Astrocyte of the spinal cord (primary cell): Measurements from ENCODE around the gene SHROOM1.
"Not testable (repeated sequence)": the region's sequence is repeated elsewhere in the genome, so short reads cannot be mapped to it uniquely, and the experiment has no call there.

ENCODE experiments used
- DNase-seq: peaks from one replicate; pipeline ENCODE4 v3.0.0; 2011; ENCODE audit warnings: low read depth, low spot score
- H3K4me3 ChIP-seq: 2 replicates; pipeline ENCODE4 v1.5.1; 2011; ENCODE audit warnings: low read depth, mild to moderate bottlenecking, low read length, moderate library complexity
- in situ Hi-C: cut with HindIII; loops from 2 replicates; pipeline ENCODE4 v1.10.0; 2017; ENCODE audit warnings: low sequenced_read_pairs
- TF ChIP-seq, protein P1 (sequence below): IDR thresholded peaks from 2 replicates; pipeline ENCODE4 v1.5.1; 2012; ENCODE audit warnings: low read depth, mild to moderate bottlenecking, low read length, inconsistent platforms

The SHROOM1 gene

DNA sequence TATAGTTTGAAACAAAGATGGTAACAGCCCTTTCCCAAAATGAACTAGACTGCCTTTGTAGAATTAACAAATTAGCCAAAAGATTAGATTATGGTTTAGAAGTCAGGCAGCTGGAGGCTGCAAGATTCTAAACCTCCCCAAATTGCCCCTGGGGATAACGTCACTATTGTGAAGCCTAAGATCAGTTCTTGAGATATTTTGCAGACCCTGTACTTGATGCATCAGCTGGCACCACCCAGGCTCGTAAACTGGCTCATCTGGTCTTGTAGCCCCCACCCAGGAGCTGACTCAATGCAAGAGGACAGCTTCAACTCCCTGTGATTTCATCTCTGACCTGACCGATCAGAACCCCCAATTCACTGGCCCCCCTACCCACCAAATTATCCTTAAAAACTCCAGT lies 21.6 kb downstream of the SHROOM1 start:
- no peak overlapping the region for H3K4me3 ChIP-seq
- TF ChIP-seq, protein P1, sequence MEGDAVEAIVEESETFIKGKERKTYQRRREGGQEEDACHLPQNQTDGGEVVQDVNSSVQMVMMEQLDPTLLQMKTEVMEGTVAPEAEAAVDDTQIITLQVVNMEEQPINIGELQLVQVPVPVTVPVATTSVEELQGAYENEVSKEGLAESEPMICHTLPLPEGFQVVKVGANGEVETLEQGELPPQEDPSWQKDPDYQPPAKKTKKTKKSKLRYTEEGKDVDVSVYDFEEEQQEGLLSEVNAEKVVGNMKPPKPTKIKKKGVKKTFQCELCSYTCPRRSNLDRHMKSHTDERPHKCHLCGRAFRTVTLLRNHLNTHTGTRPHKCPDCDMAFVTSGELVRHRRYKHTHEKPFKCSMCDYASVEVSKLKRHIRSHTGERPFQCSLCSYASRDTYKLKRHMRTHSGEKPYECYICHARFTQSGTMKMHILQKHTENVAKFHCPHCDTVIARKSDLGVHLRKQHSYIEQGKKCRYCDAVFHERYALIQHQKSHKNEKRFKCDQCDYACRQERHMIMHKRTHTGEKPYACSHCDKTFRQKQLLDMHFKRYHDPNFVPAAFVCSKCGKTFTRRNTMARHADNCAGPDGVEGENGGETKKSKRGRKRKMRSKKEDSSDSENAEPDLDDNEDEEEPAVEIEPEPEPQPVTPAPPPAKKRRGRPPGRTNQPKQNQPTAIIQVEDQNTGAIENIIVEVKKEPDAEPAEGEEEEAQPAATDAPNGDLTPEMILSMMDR: no peak
- in situ Hi-C loops: no loop called here
- DNase-seq: no peak

DNA sequence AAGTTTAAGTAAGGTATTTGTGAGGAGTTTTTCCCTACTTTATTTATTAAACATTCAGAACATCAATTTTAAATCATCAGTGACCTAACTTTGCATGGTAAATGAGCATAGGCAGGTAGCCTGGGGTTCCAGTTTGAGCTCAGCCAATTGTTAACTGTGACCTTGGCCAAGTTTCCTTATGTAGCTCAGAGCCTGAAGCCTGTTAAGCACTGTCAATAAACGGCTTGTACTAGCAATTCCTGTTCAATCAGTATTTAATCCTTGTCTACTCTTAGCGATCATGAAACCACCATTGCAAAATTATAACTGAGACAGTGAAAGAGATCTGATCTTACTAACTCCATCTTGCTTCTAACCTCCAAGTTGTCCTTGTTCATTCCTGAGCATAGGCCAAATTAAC lies 22.0 kb downstream of the SHROOM1 start:
- in situ Hi-C loops: no loop called here

DNA sequence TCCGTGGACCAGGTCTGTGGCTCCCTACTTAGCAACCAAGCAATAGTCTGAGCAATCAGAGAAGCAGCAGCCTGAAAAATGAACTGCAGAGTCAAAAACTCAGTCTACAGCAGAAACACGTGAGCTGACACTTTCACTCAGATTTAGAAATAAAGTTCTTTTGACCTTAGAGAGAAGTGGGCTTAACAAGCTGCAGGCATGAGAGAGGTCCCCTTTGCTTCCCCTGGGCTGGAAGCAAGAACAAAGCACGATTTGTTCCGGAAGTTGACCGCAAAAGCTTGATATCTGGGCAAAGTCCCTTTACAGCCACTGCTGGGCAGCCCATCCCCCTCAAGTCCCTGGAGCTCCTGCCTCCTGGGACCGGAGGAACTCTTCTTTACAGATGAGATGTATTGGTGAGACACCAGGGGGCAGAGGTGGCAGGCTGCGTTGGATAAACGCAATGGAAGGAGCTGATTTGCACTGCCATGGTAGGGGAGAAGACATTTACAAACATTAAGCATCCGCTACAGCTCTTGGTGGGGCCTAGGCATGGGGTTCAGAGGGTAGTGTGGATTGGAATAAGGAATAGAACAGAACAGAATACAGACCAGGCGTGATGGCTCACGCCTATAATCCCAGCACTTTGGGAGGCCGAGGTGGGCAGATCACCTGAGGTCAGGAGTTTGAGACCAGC lies 23.1 kb downstream of the SHROOM1 start:
- in situ Hi-C loops: no loop called here
- DNase-seq: no peak
- TF ChIP-seq, protein P1: peak; percentile 14
- no peak overlapping the region for H3K4me3 ChIP-seq

More for the DNA sequence above, 22.0 kb downstream of the SHROOM1 start:
- no peak overlapping the region for H3K4me3 ChIP-seq
- TF ChIP-seq, protein P1: no peak
- no peak for DNase-seq

DNA sequence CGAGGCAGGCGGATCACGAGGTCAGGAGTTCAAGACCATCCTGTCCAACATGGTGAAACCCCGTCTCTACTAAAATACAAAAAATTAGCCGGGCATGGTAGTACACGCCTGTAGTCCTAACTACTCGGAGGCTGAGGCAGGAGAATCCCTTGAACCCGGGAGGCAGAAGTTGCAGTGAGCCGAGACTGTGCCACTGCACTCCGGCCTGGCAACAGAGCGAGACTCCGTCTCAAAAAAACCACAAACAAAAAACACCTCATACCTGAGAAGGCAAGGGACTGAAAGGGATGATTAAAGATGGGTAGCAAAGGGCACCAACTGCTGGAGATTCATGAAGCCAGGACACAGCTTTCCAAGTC lies 23.7 kb downstream of the SHROOM1 start:
- DNase-seq, H3K4me3 ChIP-seq, in situ Hi-C loops: not testable (repeated sequence)

DNA sequence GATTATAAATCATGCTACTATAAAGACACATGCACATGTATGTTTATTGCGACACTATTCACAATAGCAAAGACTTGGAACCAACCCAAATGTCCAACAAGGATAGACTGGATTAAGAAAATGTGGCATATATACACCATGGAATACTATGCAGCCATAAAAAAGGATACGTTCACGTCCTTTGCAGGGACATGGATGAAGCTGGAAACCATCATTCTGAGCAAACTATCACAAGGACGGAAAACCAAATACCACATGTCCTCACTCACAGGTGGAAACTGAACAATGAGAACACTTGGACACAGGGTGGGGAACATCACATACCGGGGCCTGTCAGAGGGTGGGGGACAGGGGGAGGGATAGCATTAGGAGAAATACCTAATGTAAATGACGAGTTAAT lies 24.6 kb downstream of the SHROOM1 start:
- DNase-seq, in situ Hi-C loops, H3K4me3 ChIP-seq: not testable (repeated sequence)

DNA sequence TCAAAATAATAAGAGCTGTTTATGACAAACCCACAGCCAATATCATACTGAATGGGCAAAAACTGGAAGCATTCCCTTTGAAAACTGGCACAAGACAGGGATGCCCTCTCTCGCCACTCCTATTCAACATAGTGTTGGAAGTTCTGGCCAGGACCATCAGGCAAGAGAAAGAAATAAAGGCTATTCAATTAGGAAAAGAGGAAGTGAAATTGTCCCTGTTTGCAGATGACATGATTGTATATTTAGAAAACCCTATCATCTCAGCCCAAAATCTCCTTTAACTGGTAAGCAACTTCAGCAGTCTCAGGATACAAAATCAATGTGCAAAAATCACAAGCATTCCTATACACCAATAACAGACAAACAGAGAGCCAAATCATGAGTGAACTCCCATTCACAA lies 26.2 kb downstream of the SHROOM1 start:
- in situ Hi-C loops: not testable (repeated sequence)

DNA sequence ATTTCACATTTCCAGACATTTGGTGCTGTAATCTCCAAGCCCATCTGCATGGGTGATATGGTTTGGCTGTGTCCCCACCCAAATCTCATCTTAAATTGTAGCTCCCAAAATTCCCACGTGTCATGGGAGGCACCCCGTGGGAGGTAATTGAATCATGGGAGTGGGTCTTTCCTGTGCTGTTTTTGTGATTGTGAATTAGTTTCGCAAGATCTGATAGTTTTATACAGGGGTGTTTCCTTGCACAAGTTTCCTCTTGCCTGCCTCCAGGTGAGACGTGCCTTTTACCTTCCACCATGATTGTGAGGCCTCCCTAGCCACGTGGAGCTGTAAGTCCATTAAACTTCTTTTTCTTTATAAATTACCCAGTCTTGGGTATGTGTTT lies 27.8 kb downstream of the SHROOM1 start:
- in situ Hi-C loops, H3K4me3 ChIP-seq, DNase-seq: not testable (repeated sequence)

More for the DNA sequence above, 26.2 kb downstream of the SHROOM1 start:
- not testable (repeated sequence) for DNase-seq, H3K4me3 ChIP-seq

DNA sequence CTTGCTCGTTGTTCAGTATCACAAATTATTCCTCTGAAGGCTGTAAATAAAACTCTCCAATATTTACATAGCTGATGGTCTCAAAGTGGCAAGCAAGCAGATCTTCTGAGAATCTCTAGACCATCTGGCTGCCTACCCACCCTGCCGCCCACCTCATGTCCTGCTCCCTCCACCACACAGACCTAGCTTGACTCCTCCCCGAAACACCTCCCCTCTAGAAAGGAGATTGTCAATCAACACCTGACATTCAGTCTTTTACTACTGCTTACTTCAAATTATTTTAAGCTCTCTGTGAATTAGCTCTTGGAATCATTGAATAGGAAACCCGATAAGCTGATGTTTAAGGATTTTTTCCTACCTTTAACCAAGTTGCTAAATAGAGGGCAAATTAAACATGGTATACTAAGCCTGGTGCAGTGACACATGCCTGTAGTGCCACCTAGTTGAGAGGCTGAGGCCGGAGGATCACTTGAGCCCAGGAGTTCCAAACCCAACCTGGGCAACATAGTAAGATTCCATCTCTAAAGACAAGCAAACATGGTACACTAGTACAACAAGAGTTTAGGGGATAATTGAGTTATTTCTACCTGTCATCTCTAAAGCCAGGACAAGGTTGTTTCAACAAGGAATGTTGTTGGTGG lies 28.3 kb downstream of the SHROOM1 start:
- TF ChIP-seq, protein P1: no peak
- in situ Hi-C loops: no loop called here
- no peak overlapping the region for H3K4me3 ChIP-seq
- no peak for DNase-seq

DNA sequence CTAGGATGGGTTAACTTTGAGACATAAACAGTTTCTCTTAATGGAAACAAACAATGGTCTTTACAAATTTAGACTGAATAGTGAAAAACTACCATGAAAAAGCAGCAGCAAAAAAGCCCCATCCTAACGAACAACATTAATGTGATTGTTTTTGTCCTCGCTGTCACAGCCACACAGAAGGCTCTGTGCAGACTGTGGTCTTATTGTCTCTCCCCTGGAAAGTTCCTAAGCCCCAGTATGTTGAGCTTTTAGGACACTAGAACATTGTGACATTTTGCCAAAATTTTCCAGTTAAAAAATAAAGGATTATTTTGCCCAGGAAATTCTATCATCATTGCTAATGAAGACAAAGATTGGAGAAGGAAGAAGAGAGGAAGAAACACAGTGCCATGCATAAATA lies 29.9 kb downstream of the SHROOM1 start:
- H3K4me3 ChIP-seq: no peak overlapping the region
- DNase-seq: no peak
- in situ Hi-C loops: no loop called here
- TF ChIP-seq, protein P1: no peak
